GM12878 (cell line): Measurements from ENCODE around the gene ICAM4. TPM values are rescaled to one million over a fixed set of nuclear protein-coding genes. Genes with fewer than 3 reads are reported as not detected.

Experiments
- ATAC-seq: fragments of 200-7000 bp; cut with Tn5 transposase; 3 replicates; pipeline ENCODE4 v1.9.1; 2020; ENCODE audit warnings: mild to moderate bottlenecking, moderate library complexity
- BruUV-seq: library from RNA; stranded (reverse); fragments of 400-500 nt; replicated peaks from 2 replicates; lab custom pipeline; 2021; lab: Mats Ljungman, UMichigan
- CTCF ChIA-PET: fragments of 300-600 bp; sonication (Branson Sonifier 250); formaldehyde crosslinking; extraction: SDS; loops from one replicate; lab custom pipeline; 2021; ENCODE audit warnings: inconsistent platforms; lab: Yijun Ruan, JAX
- POLR2A ChIA-PET: fragments of 350-600 bp; formaldehyde crosslinking; extraction: SDS; loops from one replicate; lab custom pipeline; 2021; ENCODE audit warnings: inconsistent platforms; lab: Charles Lee
- RAD21 ChIA-PET: fragments of 300-600 bp; sonication (Branson Sonifier 250); formaldehyde crosslinking; loops from one replicate; lab custom pipeline; 2023; ENCODE audit warnings: antibody characterized with exemption; ENCODE audit not compliant: unreplicated experiment; lab: Charles Lee
- SMC1A ChIA-PET: fragments of 300-600 bp; sonication (Branson Sonifier 250); formaldehyde crosslinking; loops from one replicate; lab custom pipeline; 2023; ENCODE audit not compliant: unreplicated experiment, uncharacterized antibody; lab: Charles Lee
- DNase-seq: peaks from one replicate; pipeline ENCODE4 v3.0.0-alpha.2; 2011; ENCODE audit warnings: low read depth, low spot score
- FAIRE-seq: peaks from 3 replicates; lab custom pipeline; 2011; peaks lifted over from hg19 to GRCh38; lab: Jason Lieb, UNC
- H2AFZ ChIP-seq: 2 replicates; pipeline ENCODE4 v1.6.0; 2011; ENCODE audit warnings: low read depth, low read length, control low read depth; ENCODE audit not compliant: control insufficient read depth
- H3K27ac ChIP-seq: 2 replicates; pipeline ENCODE4 v1.5.1; 2011; ENCODE audit warnings: control low read depth; ENCODE audit not compliant: control insufficient read depth, insufficient read depth
- H3K27me3 ChIP-seq, 2 experiments: replicated peaks in 1 of 2; 2 replicates each; pipeline versions ENCODE4 v1.6.0 to v1.6.1; 2011; ENCODE audit warnings: low read length in 1 of 2; ENCODE audit not compliant: control insufficient read depth in 2 of 2, insufficient read depth in 2 of 2
- H3K36me3 ChIP-seq, 2 experiments: 2 replicates each; pipeline ENCODE4 v1.5.1; 2011; ENCODE audit warnings: low read length in 1 of 2; ENCODE audit not compliant: control insufficient read depth in 2 of 2, insufficient read depth in 2 of 2
- H3K4me1 ChIP-seq: 2 replicates; pipeline ENCODE4 v1.6.1; 2011; ENCODE audit warnings: mild to moderate bottlenecking, low read length, moderate library complexity, mixed read lengths; ENCODE audit not compliant: control insufficient read depth, insufficient read depth
- H3K4me2 ChIP-seq: 2 replicates; pipeline ENCODE4 v1.6.0; 2011; ENCODE audit warnings: control low read depth; ENCODE audit not compliant: control insufficient read depth, insufficient read depth
- H3K4me3 ChIP-seq: fragments of 200-600 bp; sonication (generic); 2 replicates; pipeline ENCODE4 v1.5.1; 2016
- H3K79me2 ChIP-seq: 2 replicates; pipeline ENCODE4 v1.6.0; 2011; ENCODE audit warnings: low read length; ENCODE audit not compliant: control insufficient read depth, insufficient read depth
- H3K9ac ChIP-seq: 2 replicates; pipeline ENCODE4 v1.8.0; 2011; ENCODE audit warnings: low read length, control low read depth, mixed read lengths; ENCODE audit not compliant: control insufficient read depth, insufficient read depth
- H3K9me3 ChIP-seq: replicated peaks from 3 replicates; pipeline ENCODE4 v1.5.1; 2011; ENCODE audit warnings: mild to moderate bottlenecking, low read length; ENCODE audit not compliant: control insufficient read depth, insufficient read depth
- H4K20me1 ChIP-seq: 2 replicates; pipeline ENCODE4 v1.6.0; 2011; ENCODE audit not compliant: control insufficient read depth, insufficient read depth
- CBX5 ChIP-seq: sonication (generic); IDR thresholded peaks from 2 replicates; pipeline ENCODE4 v1.6.1; 2016; ENCODE audit warnings: low read depth, moderate library complexity, mild to moderate bottlenecking, inconsistent platforms
- EED ChIP-seq: sonication (generic); IDR thresholded peaks from 2 replicates; pipeline ENCODE4 v1.6.1; 2016; ENCODE audit warnings: antibody characterized with exemption, low read depth
- ESRRA ChIP-seq: IDR thresholded peaks from 2 replicates; pipeline ENCODE4 v1.6.1; 2012; ENCODE audit warnings: mild to moderate bottlenecking, low read length, improper control_type of control experiment
- JUND ChIP-seq: IDR thresholded peaks from 2 replicates; pipeline ENCODE4 v1.6.1; 2012; ENCODE audit warnings: low read depth, mild to moderate bottlenecking, low read length, improper control_type of control experiment, moderate library complexity
- NFXL1 ChIP-seq: fragments of 450-650 bp; IDR thresholded peaks from 2 replicates; pipeline ENCODE4 v1.6.1; 2017; ENCODE audit warnings: antibody characterized with exemption, mild to moderate bottlenecking, borderline replicate concordance
- PKNOX1 ChIP-seq: fragments of 450-650 bp; IDR thresholded peaks from 2 replicates; pipeline ENCODE4 v1.6.1; 2016; ENCODE audit warnings: mild to moderate bottlenecking
- POLR2A ChIP-seq: IDR thresholded peaks from 2 replicates; pipeline ENCODE4 v1.6.1; 2011; ENCODE audit warnings: low read depth, mild to moderate bottlenecking, low read length
- POLR2AphosphoS5 ChIP-seq: IDR thresholded peaks from 2 replicates; pipeline ENCODE4 v1.6.1; 2011; ENCODE audit warnings: mild to moderate bottlenecking, low read length, inconsistent platforms
- POU2F2 ChIP-seq: IDR thresholded peaks from 3 replicates; pipeline ENCODE4 v1.6.1; 2011; ENCODE audit warnings: low read depth, mild to moderate bottlenecking, low read length, borderline replicate concordance
- SMAD5 ChIP-seq: IDR thresholded peaks from 2 replicates; pipeline ENCODE4 v1.6.1; 2016; ENCODE audit warnings: antibody characterized with exemption, low read depth
- WGBS: methylation state at CpG from one replicate; pipeline ENCODE4 v1.1.6; 2016; ENCODE audit warnings: low lambda C conversion rate; ENCODE audit not compliant: insufficient replicate concordance, insufficient coverage; ENCODE audit errors: missing lambda C conversion rate; 5-methylcytosine and 5-hydroxymethylcytosine counted together
- in situ Hi-C: fragments of 300-500 bp; cut with MboI; formaldehyde crosslinking; loops from 9 replicates; pipeline ENCODE4 v1.14.3; 2018; ENCODE audit warnings: mixed read lengths
- intact Hi-C: fragments of 100-400 bp; cut with micrococcal nuclease; formaldehyde crosslinking; loops from one replicate; pipeline ENCODE4 v1.14.2; 2022; ENCODE audit not compliant: unreplicated experiment
- polyA plus RNA-seq, 11 experiments: library from polyadenylated mRNA; depleted of rRNA in 4 of 11; unstranded in 6 of 11; stranded (reverse) in 5 of 11; fragments of >200 nt; fragmentation: Nextera tagmentation in 4 of 11; fragmentation: Illumina TruSeq in 1 of 11; extraction: Ambion mirVana in 4 of 11; extraction: Trizol in 1 of 11; gene quantifications; 1 replicate in 1 of 11; 2 replicates in 10 of 11; pipeline versions ENCODE4 v1.2.1 to v1.2.3, GENCODE V29; 2011 to 2016; ENCODE audit warnings: inconsistent platforms in 2 of 11, missing spikeins in 2 of 11, low read depth in 1 of 11
- total RNA-seq, 4 experiments: library from RNA; depleted of rRNA in 3 of 4; stranded (reverse); fragments of >200 nt in 3 of 4; fragmentation: Illumina TruSeq in 1 of 4; extraction: Trizol in 1 of 4; gene quantifications; 2 replicates each; pipeline versions ENCODE4 v1.2.1 to v1.2.3, GENCODE V29; 2013 to 2021
- TF ChIP-seq, protein P1 (sequence below): fragments of 450-650 bp; IDR thresholded peaks from 2 replicates; pipeline ENCODE4 v1.6.1; 2017; ENCODE audit warnings: borderline replicate concordance

ICAM4 gene
- total and polyA plus RNA-seq, 10 of the 15 experiments (the other 5 are each of a cell fraction or from before 2014, with no cell fraction given) = 0.31 to 5.1 (median 1.7) TPM

- in situ Hi-C loops = no loop called here
- Histone ChIP-seq H4K20me1 (peaks cover 4% of the 10 kb centered on the region; the same call in 1 of the 2 replicates), H3K4me1 (peaks cover 11% of the 10 kb centered on the region), H3K79me2 (peaks cover 36% of the 10 kb centered on the region), H3K4me3 (peak overlapping the region; percentile 47; the same call in 1 of the 2 replicates), H3K9ac (no peak overlapping the region), H3K27ac (no peak overlapping the region), H3K9me3 (no peaks in the 10 kb centered on the region), H3K36me3 (peaks cover 24 to 30% of the 10 kb centered on the region in 2 experiments; a peak in 3 of 4 replicates), H3K27me3 (no peaks in the 10 kb centered on the region), H2AFZ (no peak overlapping the region), H3K4me2 (peak overlapping the region; percentile 30)
- 51% methylated on average over 5 of the region's 5 CpGs for WGBS
- ATAC-seq (peak; percentile 30), FAIRE-seq (no peak), DNase-seq (no peak)
- TSS peak; percentile 50 for BruUV-seq
- CTCF ChIA-PET = interaction anchor here (0.7 to 2.8 kb wide), 6 partner anchors 9 to 127 kb away, joined by 3 to 13 read pairs (median 7); partner anchors contain the start of genes ICAM1 and ICAM5
- intact Hi-C loops = no loop called here
- RAD21 ChIA-PET = interaction anchor here (1.0 to 1.8 kb wide), 6 partner anchors 9 to 111 kb away, joined by 3 to 7 read pairs (median 4); partner anchors contain the start of genes ICAM1 and ICAM5
- peak; percentile 58; the same call in 1 of the 2 replicates for TF ChIP-seq POLR2AphosphoS5
- peak; percentile 32; the same call in 1 of the 2 replicates for TF ChIP-seq POLR2A
- no peak for TF ChIP-seq ESRRA
- TF ChIP-seq, protein P1, sequence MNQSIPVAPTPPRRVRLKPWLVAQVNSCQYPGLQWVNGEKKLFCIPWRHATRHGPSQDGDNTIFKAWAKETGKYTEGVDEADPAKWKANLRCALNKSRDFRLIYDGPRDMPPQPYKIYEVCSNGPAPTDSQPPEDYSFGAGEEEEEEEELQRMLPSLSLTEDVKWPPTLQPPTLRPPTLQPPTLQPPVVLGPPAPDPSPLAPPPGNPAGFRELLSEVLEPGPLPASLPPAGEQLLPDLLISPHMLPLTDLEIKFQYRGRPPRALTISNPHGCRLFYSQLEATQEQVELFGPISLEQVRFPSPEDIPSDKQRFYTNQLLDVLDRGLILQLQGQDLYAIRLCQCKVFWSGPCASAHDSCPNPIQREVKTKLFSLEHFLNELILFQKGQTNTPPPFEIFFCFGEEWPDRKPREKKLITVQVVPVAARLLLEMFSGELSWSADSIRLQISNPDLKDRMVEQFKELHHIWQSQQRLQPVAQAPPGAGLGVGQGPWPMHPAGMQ = no peak
- TF ChIP-seq JUND = no peak
- peak; percentile 16; the same call in 1 of the 2 replicates for TF ChIP-seq SMAD5
- peak; percentile 10; the same call in 1 of the 3 replicates for TF ChIP-seq POU2F2
- TF ChIP-seq PKNOX1 = peak; percentile 60; the same call in 1 of the 2 replicates
- TF ChIP-seq NFXL1 = no peak
- TF ChIP-seq CBX5 = no peak
- TF ChIP-seq EED = no peak
- SMC1A ChIA-PET = interaction anchor here (0.8 to 3.0 kb wide), 4 partner anchors 9 to 478 kb away, joined by 3 to 15 read pairs (median 6); partner anchors contain the start of gene ICAM5
- POLR2A ChIA-PET = interaction anchor here (0.5 to 2.2 kb wide), 7 partner anchors 9 to 146 kb away, joined by 3 to 13 read pairs (median 4); partner anchors contain the start of genes ICAM1 and ICAM5
Measured at GRCh38 chr19:10279737-10280442, 6.9 kb upstream of the ICAM4 start.
